Karpas-422 (cell line): ENCODE data around the gene FHIP1A. TPM values are rescaled to one million over a fixed set of nuclear protein-coding genes. Genes with fewer than 3 reads are reported as not detected.
"Not testable (repeated sequence)": the region's sequence is repeated elsewhere in the genome, so short reads cannot be mapped to it uniquely, and the experiment has no call there.

Source experiments
- DNase-seq: peaks from one replicate; pipeline ENCODE4 v3.0.0-alpha.2; 2015
- H2AFZ ChIP-seq: fragments of 200-600 bp; sonication (generic); 2 replicates; pipeline ENCODE4 v1.6.1; 2014; ENCODE audit warnings: antibody characterized with exemption, low read length, mixed read lengths
- H3K27ac ChIP-seq: fragments of 200-600 bp; sonication (generic); 2 replicates; pipeline ENCODE4 v1.5.1; 2014; ENCODE audit warnings: mild to moderate bottlenecking, low read length, moderate library complexity
- H3K27me3 ChIP-seq: fragments of 200-600 bp; sonication (generic); 2 replicates; pipeline ENCODE4 v1.6.1; 2014; ENCODE audit warnings: low read length, mixed read lengths
- H3K36me3 ChIP-seq: fragments of 200-600 bp; sonication (generic); 2 replicates; pipeline ENCODE4 v1.6.1; 2014; ENCODE audit warnings: low read length, mixed read lengths; ENCODE audit not compliant: insufficient read depth
- H3K4me1 ChIP-seq: fragments of 200-600 bp; sonication (generic); 2 replicates; pipeline ENCODE4 v1.6.1; 2014; ENCODE audit warnings: mild to moderate bottlenecking, low read length, mixed read lengths
- H3K4me2 ChIP-seq: fragments of 200-600 bp; sonication (generic); 2 replicates; pipeline ENCODE4 v1.6.1; 2014; ENCODE audit warnings: low read length, low read depth, mild to moderate bottlenecking; ENCODE audit not compliant: poor library complexity, severe bottlenecking
- H3K4me3 ChIP-seq: fragments of 200-600 bp; sonication (generic); 2 replicates; pipeline ENCODE4 v1.5.1; 2014; ENCODE audit warnings: mild to moderate bottlenecking, antibody characterized with exemption, low read length, mixed read lengths
- H3K79me2 ChIP-seq: fragments of 200-600 bp; sonication (generic); 2 replicates; pipeline ENCODE4 v1.6.1; 2014; ENCODE audit warnings: mild to moderate bottlenecking, low read length, mixed read lengths
- H3K9ac ChIP-seq: fragments of 200-600 bp; sonication (generic); 2 replicates; pipeline ENCODE4 v1.6.0; 2014; ENCODE audit warnings: low read length
- H3K9me2 ChIP-seq: fragments of 200-600 bp; sonication (generic), shearing (Covaris generic); replicated peaks from 2 replicates; pipeline ENCODE4 v1.6.0; 2014; ENCODE audit warnings: mild to moderate bottlenecking, low read length, moderate library complexity; ENCODE audit not compliant: insufficient read depth
- H3K9me3 ChIP-seq: fragments of 300-700, 200-600 bp; sonication (generic); 2 replicates; pipeline ENCODE4 v1.6.1; 2014; ENCODE audit warnings: low read length, mixed read lengths
- H4K20me1 ChIP-seq: fragments of 200-600 bp; sonication (generic); 2 replicates; pipeline ENCODE4 v1.6.1; 2014; ENCODE audit warnings: mild to moderate bottlenecking, antibody characterized with exemption, low read length, low read depth; ENCODE audit not compliant: insufficient read depth
- total RNA-seq: library from RNA; depleted of rRNA; stranded (reverse); fragments of >200 nt; shearing (Covaris generic); gene quantifications from 2 replicates; pipeline ENCODE4 v1.2.3, GENCODE V29; 2014; ENCODE audit warnings: low replicate concordance; rRNA removed

Gene FHIP1A
- not detected in 2 replicates for total RNA-seq

DNA sequence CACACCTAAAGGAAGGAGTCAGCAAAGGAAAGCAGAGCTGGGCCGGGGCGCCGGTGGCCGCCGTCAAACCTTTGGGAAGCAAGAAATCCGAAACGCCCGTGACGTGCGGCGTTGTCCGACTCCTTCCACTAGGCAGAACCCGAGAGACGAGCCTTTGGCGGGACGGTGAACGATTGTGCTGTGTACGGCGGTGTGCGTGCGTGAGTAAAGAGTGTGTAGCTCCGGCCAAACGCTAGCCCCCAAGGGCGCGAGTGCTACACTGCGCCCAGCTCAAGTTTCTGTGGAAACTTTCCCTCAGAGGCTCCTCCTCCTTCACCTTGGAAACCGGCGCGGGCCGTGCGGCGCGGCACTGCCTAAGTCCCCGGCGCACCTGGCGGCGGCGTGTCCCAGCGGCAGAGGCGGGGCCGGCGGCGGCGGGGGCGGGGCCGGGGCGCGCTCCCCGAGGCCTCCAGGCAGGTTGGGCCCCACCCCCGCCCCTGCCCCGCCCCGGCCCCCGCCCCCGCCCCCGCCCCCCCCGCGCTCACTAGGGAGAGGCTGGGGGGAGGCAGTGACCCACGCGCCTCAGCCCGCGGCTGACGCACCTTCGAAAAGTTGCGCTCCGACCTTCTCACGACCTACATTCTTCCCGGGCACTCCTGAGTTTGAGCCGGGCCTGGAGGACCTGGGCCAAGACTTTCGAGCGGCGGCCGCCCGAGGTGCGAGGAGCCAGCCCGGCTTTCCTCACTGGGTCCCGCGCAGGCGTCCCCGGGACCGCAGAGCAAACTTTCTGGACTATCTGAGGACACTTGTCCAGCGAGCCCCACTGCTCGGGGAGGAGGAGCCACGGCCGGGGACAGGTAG, at the start of gene FHIP1A:
FHIP1A (plus strand) TSS at position 547 of the 840 bp plus-strand sequence. CDS start 157,084 bp downstream, outside the sequence.
- H3K79me2 ChIP-seq = no peaks in the 10 kb centered on the region
- DNase-seq = peak; percentile 77
- H3K27me3 ChIP-seq = no peaks in the 10 kb centered on the region
- H4K20me1 ChIP-seq = no peaks in the 10 kb centered on the region
- no peak within 1 kb of the TSS for H3K9ac ChIP-seq
- peak within 1 kb of the TSS; percentile 30 for H3K4me2 ChIP-seq
- no peak within 1 kb of the TSS for H3K27ac ChIP-seq
- H3K9me3 ChIP-seq = no peaks in the 10 kb centered on the region
- peak within 1 kb of the TSS; percentile 22; the same call in 1 of the 2 replicates for H3K4me3 ChIP-seq
- H3K9me2 ChIP-seq = no peaks in the 10 kb centered on the region
- 0 out of 2 replicates have a peak, but pooled peaks cover 2% of the 10 kb centered on the region for H3K4me1 ChIP-seq
- no peak within 1 kb of the TSS for H2AFZ ChIP-seq
- H3K36me3 ChIP-seq = no peaks in the 10 kb centered on the region

GRCh38 chr4:151359576-151359975, 49.4 kb upstream of the FHIP1A start:
- no peak for DNase-seq

GRCh38 chr4:151361126-151361525, 47.9 kb upstream of the FHIP1A start:
- Histone ChIP-seq H3K4me1 (no peaks in the 10 kb centered on the region), H3K9ac (no peak overlapping the region), H3K36me3 (no peaks in the 10 kb centered on the region), H3K4me3 (no peak overlapping the region), H3K27me3 (no peaks in the 10 kb centered on the region), H3K79me2 (no peaks in the 10 kb centered on the region), H3K4me2 (no peak overlapping the region), H4K20me1 (no peaks in the 10 kb centered on the region), H3K9me2 (no peaks in the 10 kb centered on the region), H3K9me3 (no peaks in the 10 kb centered on the region), H3K27ac (no peak overlapping the region), H2AFZ (no peak overlapping the region)
- no peak for DNase-seq

More at GRCh38 chr4:151359576-151359975, 49.4 kb upstream of the FHIP1A start:
- Histone ChIP-seq H3K79me2 (no peaks in the 10 kb centered on the region), H3K4me1 (no peaks in the 10 kb centered on the region), H3K9me3 (no peaks in the 10 kb centered on the region), H3K4me2 (no peak overlapping the region), H3K4me3 (no peak overlapping the region), H2AFZ (no peak overlapping the region), H3K9ac (no peak overlapping the region), H3K27ac (no peak overlapping the region), H3K36me3 (no peaks in the 10 kb centered on the region), H3K9me2 (no peaks in the 10 kb centered on the region), H4K20me1 (no peaks in the 10 kb centered on the region), H3K27me3 (no peaks in the 10 kb centered on the region)

DNA sequence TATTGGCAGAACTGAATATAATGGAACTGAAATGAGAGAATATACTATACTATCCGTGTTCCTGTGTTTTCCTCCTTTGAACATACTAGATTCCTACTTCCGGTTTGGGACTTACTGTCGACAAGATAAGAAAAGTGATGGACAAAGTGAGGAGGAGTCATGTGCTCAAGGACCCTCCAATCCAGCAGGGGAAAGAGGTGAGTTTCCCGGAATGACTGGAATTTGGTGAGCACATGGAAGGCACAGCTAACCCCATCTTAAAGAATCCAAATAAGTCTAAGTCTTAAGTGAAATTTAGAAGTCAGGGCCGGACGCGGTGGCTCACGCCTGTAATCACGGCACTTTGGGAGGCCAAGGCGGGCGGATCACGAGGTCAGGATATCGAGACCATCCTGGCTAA, 47.0 kb upstream of the FHIP1A start:
- no peaks in the 10 kb centered on the region for H4K20me1 ChIP-seq
- no peaks in the 10 kb centered on the region for H3K9me3 ChIP-seq
- no peak overlapping the region for H3K27ac ChIP-seq
- no peak overlapping the region for H3K4me3 ChIP-seq
- H3K27me3 ChIP-seq = no peaks in the 10 kb centered on the region
- H3K36me3 ChIP-seq = no peaks in the 10 kb centered on the region
- H3K4me2 ChIP-seq = no peak overlapping the region
- no peak overlapping the region for H3K9ac ChIP-seq
- 0 out of 2 replicates have a peak overlapping the region, but pooled peaks have one; percentile 26 for H2AFZ ChIP-seq
- H3K4me1 ChIP-seq = no peaks in the 10 kb centered on the region
- H3K79me2 ChIP-seq = no peaks in the 10 kb centered on the region
- no peaks in the 10 kb centered on the region for H3K9me2 ChIP-seq
- no peak for DNase-seq

DNA sequence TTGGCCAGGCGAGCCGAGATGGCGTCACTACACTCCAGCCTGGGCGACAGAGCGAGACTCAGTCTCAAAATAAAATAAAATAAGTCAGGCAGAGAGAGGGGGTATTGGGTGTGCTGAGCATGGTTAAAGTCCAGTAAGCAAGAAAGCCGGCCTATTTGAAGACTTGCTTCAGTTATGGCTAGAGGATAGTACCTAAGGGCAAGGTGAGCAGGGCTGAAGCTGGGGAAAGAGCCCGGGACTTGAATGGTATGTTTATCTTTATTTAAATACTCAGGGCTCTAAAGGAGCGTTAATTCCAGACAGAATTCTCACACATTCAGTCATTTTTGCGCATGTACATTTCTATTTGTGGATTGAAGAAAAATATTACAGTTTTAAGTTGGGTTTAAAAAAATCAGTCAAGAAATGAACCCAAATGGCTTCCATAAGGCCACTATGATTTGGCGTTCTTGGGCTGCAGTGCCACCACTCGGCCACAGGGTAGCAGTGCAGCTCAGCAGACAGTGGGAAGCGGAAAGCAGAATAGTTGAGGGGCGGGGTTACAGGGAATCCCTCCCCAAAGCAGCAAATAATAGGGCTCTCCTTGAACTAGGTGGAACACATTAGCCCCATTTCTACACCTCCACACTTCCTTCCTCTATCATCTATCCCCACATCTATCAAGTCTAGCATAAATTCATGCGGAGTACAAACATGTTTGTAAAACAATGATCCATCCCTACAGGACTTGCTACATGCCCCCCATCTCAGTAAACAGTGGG, 46.4 kb upstream of the FHIP1A start:
- no peak overlapping the region for H3K9ac ChIP-seq
- no peaks in the 10 kb centered on the region for H3K79me2 ChIP-seq
- no peaks in the 10 kb centered on the region for H3K36me3 ChIP-seq
- H3K27me3 ChIP-seq = no peaks in the 10 kb centered on the region
- H3K27ac ChIP-seq = no peak overlapping the region
- no peak overlapping the region for H3K4me3 ChIP-seq
- H3K9me3 ChIP-seq = no peaks in the 10 kb centered on the region
- no peaks in the 10 kb centered on the region for H3K4me1 ChIP-seq
- H3K9me2 ChIP-seq = no peaks in the 10 kb centered on the region
- peak; percentile 96 for DNase-seq
- H2AFZ ChIP-seq = peak overlapping the region; percentile 32; the same call in 1 of the 2 replicates
- H3K4me2 ChIP-seq = no peak overlapping the region
- H4K20me1 ChIP-seq = no peaks in the 10 kb centered on the region

- H2AFZ ChIP-seq = no peak overlapping the region
- H3K9me3 ChIP-seq = no peaks in the 10 kb centered on the region
- no peak overlapping the region for H3K4me2 ChIP-seq
- H3K4me1 ChIP-seq = no peaks in the 10 kb centered on the region
- no peaks in the 10 kb centered on the region for H3K36me3 ChIP-seq
- no peak overlapping the region for H3K27ac ChIP-seq
- H3K79me2 ChIP-seq = no peaks in the 10 kb centered on the region
- H3K9me2 ChIP-seq = no peaks in the 10 kb centered on the region
- no peak overlapping the region for H3K4me3 ChIP-seq
- H3K27me3 ChIP-seq = no peaks in the 10 kb centered on the region
- DNase-seq = no peak
- H3K9ac ChIP-seq = no peak overlapping the region
- H4K20me1 ChIP-seq = no peaks in the 10 kb centered on the region
These were observed 32.4 kb upstream of the FHIP1A start for GRCh38 chr4:151376540-151376939.

DNA sequence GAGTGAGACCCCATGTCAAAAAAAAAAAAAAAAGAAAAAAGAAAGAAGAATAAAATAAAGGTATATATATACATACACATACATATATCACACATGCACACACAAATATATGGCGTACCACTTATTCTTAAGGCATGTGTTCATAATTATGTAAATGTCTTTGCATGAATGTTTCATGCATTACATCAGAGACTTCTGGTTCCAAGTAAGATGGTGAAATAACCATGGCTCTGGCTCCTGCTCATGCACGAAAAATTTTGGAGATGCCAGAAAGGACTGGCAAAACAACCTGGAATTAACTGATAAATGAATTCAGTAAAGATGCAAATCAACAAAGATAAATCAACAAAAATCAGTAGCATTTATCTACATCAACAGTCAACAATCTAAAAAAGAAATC, 19.7 kb upstream of the FHIP1A start:
- Histone ChIP-seq H3K9me3 (no peaks in the 10 kb centered on the region), H3K27ac (no peak overlapping the region), H3K4me2 (no peak overlapping the region), H3K4me1 (no peaks in the 10 kb centered on the region), H4K20me1 (no peaks in the 10 kb centered on the region), H3K79me2 (no peaks in the 10 kb centered on the region), H3K9me2 (no peaks in the 10 kb centered on the region), H3K9ac (no peak overlapping the region), H3K36me3 (no peaks in the 10 kb centered on the region), H3K27me3 (no peaks in the 10 kb centered on the region), H3K4me3 (no peak overlapping the region), H2AFZ (no peak overlapping the region)
- no peak for DNase-seq

DNA sequence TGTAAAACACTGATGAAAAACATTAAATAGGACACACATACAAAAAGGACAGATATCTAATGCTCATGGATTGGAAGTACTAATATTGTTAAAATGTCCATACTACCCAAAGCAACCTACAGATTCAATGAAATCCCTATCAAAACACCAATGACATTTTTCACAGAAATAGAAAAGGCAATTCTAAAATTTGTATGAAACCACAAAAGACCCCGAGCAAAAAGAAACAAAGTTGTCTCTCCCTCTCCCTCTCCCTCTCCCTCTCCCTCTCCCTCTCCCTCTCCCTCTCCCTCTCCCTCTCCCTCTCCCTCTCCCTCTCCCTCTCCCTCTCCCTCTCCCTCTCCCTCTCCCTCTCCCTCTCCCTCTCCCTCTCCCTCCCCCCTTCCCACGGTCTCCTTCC, 19.2 kb upstream of the FHIP1A start:
- not testable (repeated sequence) for H3K4me3 ChIP-seq, DNase-seq, H3K4me1 ChIP-seq, H3K4me2 ChIP-seq, H4K20me1 ChIP-seq, H2AFZ ChIP-seq, H3K36me3 ChIP-seq, H3K9me2 ChIP-seq, H3K79me2 ChIP-seq, H3K27me3 ChIP-seq, H3K27ac ChIP-seq, H3K9me3 ChIP-seq, H3K9ac ChIP-seq
